HUES64 (cell line): ENCODE results near the gene TMEM255B.

Experiments
- H3K27ac ChIP-seq: 2 replicates; pipeline ENCODE4 v1.7.0; 2013; ENCODE audit warnings: low read depth, low read length, inconsistent platforms
- H3K27me3 ChIP-seq: 2 replicates; pipeline ENCODE4 v1.6.1; 2013; ENCODE audit warnings: mild to moderate bottlenecking, low read length; ENCODE audit not compliant: insufficient read depth
- H3K36me3 ChIP-seq: 2 replicates; pipeline ENCODE4 v1.6.1; 2013; ENCODE audit warnings: mild to moderate bottlenecking, low read length; ENCODE audit not compliant: insufficient read depth
- H3K4me1 ChIP-seq: 2 replicates; pipeline ENCODE4 v1.6.1; 2013; ENCODE audit warnings: mild to moderate bottlenecking, low read length, moderate library complexity; ENCODE audit not compliant: insufficient read depth
- H3K4me3 ChIP-seq: 2 replicates; pipeline ENCODE4 v1.5.1; 2013; ENCODE audit warnings: mild to moderate bottlenecking, low read length, moderate library complexity
- H3K9ac ChIP-seq: 2 replicates; pipeline ENCODE4 v1.6.1; 2013; ENCODE audit warnings: mild to moderate bottlenecking, low read depth, low read length
- H3K9me3 ChIP-seq: 2 replicates; pipeline ENCODE4 v1.6.1; 2013; ENCODE audit warnings: low read depth, low read length; ENCODE audit not compliant: insufficient read depth
- WGBS: fragments of 150-250, 120-280 bp; methylation state at CpG from one replicate; pipeline ENCODE4 v1.1.7; 2013; ENCODE audit warnings: missing lambda C conversion rate; 5-methylcytosine and 5-hydroxymethylcytosine counted together

TMEM255B gene

GRCh38 chr13:113735750-113736149 lies 23.3 kb upstream of the TMEM255B start:
- Histone ChIP-seq H3K9ac (no peak overlapping the region), H3K4me1 (no peaks in the 10 kb centered on the region), H3K9me3 (peaks cover 4% of the 10 kb centered on the region; the same call in 1 of the 2 replicates), H3K36me3 (no peaks in the 10 kb centered on the region), H3K27me3 (no peaks in the 10 kb centered on the region), H3K27ac (no peak overlapping the region), H3K4me3 (no peak overlapping the region)
- WGBS, result 94% methylated on average over 14 of the region's 14 CpGs

- Histone ChIP-seq H3K9ac (no peak overlapping the region), H3K36me3 (no peaks in the 10 kb centered on the region), H3K9me3 (peaks cover 4% of the 10 kb centered on the region; the same call in 1 of the 2 replicates), H3K27ac (no peak overlapping the region), H3K27me3 (no peaks in the 10 kb centered on the region), H3K4me3 (no peak overlapping the region), H3K4me1 (no peaks in the 10 kb centered on the region)
- WGBS, result 90% methylated on average over 10 of the region's 10 CpGs
These were observed 22.7 kb upstream of the TMEM255B start for GRCh38 chr13:113736258-113736731.

- H3K9ac ChIP-seq, result no peak overlapping the region
- H3K4me1 ChIP-seq, result 0 out of 2 replicates have a peak, but pooled peaks cover 7% of the 10 kb centered on the region
- WGBS, result 93% methylated on average over 5 of the region's 5 CpGs
- H3K9me3 ChIP-seq, result peaks cover 4% of the 10 kb centered on the region; the same call in 1 of the 2 replicates
- H3K36me3 ChIP-seq, result no peaks in the 10 kb centered on the region
- no peak overlapping the region for H3K4me3 ChIP-seq
- H3K27ac ChIP-seq, result no peak overlapping the region
- no peaks in the 10 kb centered on the region for H3K27me3 ChIP-seq
These were observed 21.2 kb upstream of the TMEM255B start for GRCh38 chr13:113737803-113738202.

- no peak overlapping the region for H3K27ac ChIP-seq
- H3K27me3 ChIP-seq, result no peaks in the 10 kb centered on the region
- no peak overlapping the region for H3K4me3 ChIP-seq
- WGBS, result 86% methylated on average over 22 of the region's 22 CpGs
- no peak overlapping the region for H3K9ac ChIP-seq
- 0 out of 2 replicates have a peak, but pooled peaks cover 7% of the 10 kb centered on the region for H3K4me1 ChIP-seq
- H3K36me3 ChIP-seq, result no peaks in the 10 kb centered on the region
- H3K9me3 ChIP-seq, result no peaks in the 10 kb centered on the region
These were observed 19.3 kb upstream of the TMEM255B start for GRCh38 chr13:113739527-113740285.

GRCh38 chr13:113740286-113740556 lies 18.8 kb upstream of the TMEM255B start:
- 90% methylated on average over 8 of the region's 9 CpGs for WGBS
- H3K4me3 ChIP-seq, result no peak overlapping the region
- no peaks in the 10 kb centered on the region for H3K9me3 ChIP-seq
- no peak overlapping the region for H3K27ac ChIP-seq
- no peaks in the 10 kb centered on the region for H3K36me3 ChIP-seq
- H3K27me3 ChIP-seq, result no peaks in the 10 kb centered on the region
- H3K4me1 ChIP-seq, result 0 out of 2 replicates have a peak, but pooled peaks cover 7% of the 10 kb centered on the region
- no peak overlapping the region for H3K9ac ChIP-seq

GRCh38 chr13:113740661-113741060 lies 18.4 kb upstream of the TMEM255B start:
- Histone ChIP-seq H3K27me3 (no peaks in the 10 kb centered on the region), H3K36me3 (no peaks in the 10 kb centered on the region), H3K4me1 (0 out of 2 replicates have a peak, but pooled peaks cover 7% of the 10 kb centered on the region)

GRCh38 chr13:113741191-113741668 lies 17.8 kb upstream of the TMEM255B start:
- Histone ChIP-seq H3K4me1 (0 out of 2 replicates have a peak, but pooled peaks cover 7% of the 10 kb centered on the region), H3K9ac (no peak overlapping the region), H3K9me3 (no peaks in the 10 kb centered on the region), H3K36me3 (no peaks in the 10 kb centered on the region), H3K4me3 (no peak overlapping the region), H3K27ac (no peak overlapping the region), H3K27me3 (no peaks in the 10 kb centered on the region)
- WGBS, result 85% methylated on average over 14 of the region's 15 CpGs

More at GRCh38 chr13:113740661-113741060, 18.4 kb upstream of the TMEM255B start:
- no peak overlapping the region for H3K4me3 ChIP-seq
- H3K9me3 ChIP-seq, result no peaks in the 10 kb centered on the region
- no peak overlapping the region for H3K9ac ChIP-seq
- H3K27ac ChIP-seq, result no peak overlapping the region
- WGBS, result 90% methylated on average over 16 of the region's 16 CpGs

- H3K4me1 ChIP-seq, result 0 out of 2 replicates have a peak, but pooled peaks cover 7% of the 10 kb centered on the region
- WGBS, result 66% methylated on average over 15 of the region's 15 CpGs
- no peak overlapping the region for H3K27ac ChIP-seq
- H3K27me3 ChIP-seq, result no peaks in the 10 kb centered on the region
- H3K36me3 ChIP-seq, result no peaks in the 10 kb centered on the region
- H3K9ac ChIP-seq, result no peak overlapping the region
- no peaks in the 10 kb centered on the region for H3K9me3 ChIP-seq
- no peak overlapping the region for H3K4me3 ChIP-seq
These were observed 17.0 kb upstream of the TMEM255B start for GRCh38 chr13:113742000-113742441.

GRCh38 chr13:113742445-113743120 lies 16.4 kb upstream of the TMEM255B start:
- 91% methylated on average over 21 of the region's 21 CpGs for WGBS
- no peaks in the 10 kb centered on the region for H3K9me3 ChIP-seq
- no peaks in the 10 kb centered on the region for H3K36me3 ChIP-seq
- H3K27me3 ChIP-seq, result no peaks in the 10 kb centered on the region
- no peak overlapping the region for H3K4me3 ChIP-seq
- 0 out of 2 replicates have a peak, but pooled peaks cover 7% of the 10 kb centered on the region for H3K4me1 ChIP-seq
- no peak overlapping the region for H3K27ac ChIP-seq
- no peak overlapping the region for H3K9ac ChIP-seq

GRCh38 chr13:113743366-113744195 lies 15.4 kb upstream of the TMEM255B start:
- Histone ChIP-seq H3K4me3 (no peak overlapping the region), H3K4me1 (0 out of 2 replicates have a peak, but pooled peaks cover 7% of the 10 kb centered on the region), H3K27me3 (no peaks in the 10 kb centered on the region), H3K9me3 (no peaks in the 10 kb centered on the region), H3K9ac (no peak overlapping the region), H3K27ac (no peak overlapping the region), H3K36me3 (no peaks in the 10 kb centered on the region)
- WGBS, result 96% methylated on average over 24 of the region's 24 CpGs
